Effector CD8-positive, alpha-beta T cell (primary cell): ENCODE measurements around the gene ZNF322.
"Not testable (repeated sequence)": the region's sequence is repeated elsewhere in the genome, so short reads cannot be mapped to it uniquely, and the experiment has no call there.

ENCODE experiments used
- DNase-seq: peaks from one replicate; lab custom pipeline; 2025; lab: John Stamatoyannopoulos, UW
- total RNA-seq, 4 experiments: gene quantifications; one replicate each; lab custom pipeline; 2026; lab: John Stamatoyannopoulos, UW

The ZNF322 gene
- total RNA-seq = 10.9 to 16.1 (median 13.1) reads per million in 4 experiments

- peak; percentile 85 for DNase-seq
These were observed at the start of gene ZNF322 for GRCh38 chr6:26659042-26659999. Gene ZNF322 (minus strand): TSS chr6:26659746. CDS start chr6:26638553, 21,193 bp downstream.

- not testable (repeated sequence) for DNase-seq
These were observed 46.2 kb upstream of the ZNF322 start for GRCh38 chr6:26705780-26706179.

GRCh38 chr6:26705352-26705751 is 45.8 kb upstream of the ZNF322 start:
- not testable (repeated sequence) for DNase-seq

GRCh38 chr6:26701023-26701747 is 41.6 kb upstream of the ZNF322 start:
- not testable (repeated sequence) for DNase-seq

- DNase-seq = not testable (repeated sequence)
These were observed 38.0 kb upstream of the ZNF322 start for GRCh38 chr6:26697496-26697895.

GRCh38 chr6:26689324-26689947 is 29.9 kb upstream of the ZNF322 start:
- not testable (repeated sequence) for DNase-seq

- not testable (repeated sequence) for DNase-seq
These were observed 23.0 kb upstream of the ZNF322 start for GRCh38 chr6:26682435-26683042.

- not testable (repeated sequence) for DNase-seq
These were observed 13.7 kb upstream of the ZNF322 start for GRCh38 chr6:26673287-26673686.

GRCh38 chr6:26670558-26670957 is 11.0 kb upstream of the ZNF322 start:
- not testable (repeated sequence) for DNase-seq

GRCh38 chr6:26670003-26670402 is 10.5 kb upstream of the ZNF322 start:
- DNase-seq = not testable (repeated sequence)

- no peak for DNase-seq
These were observed 435 bp upstream of the ZNF322 start for GRCh38 chr6:26660000-26660361.

GRCh38 chr6:26657256-26657655 is 2.3 kb downstream of the ZNF322 start:
- no peak for DNase-seq

- DNase-seq = no peak
These were observed 6.5 kb downstream of the ZNF322 start for GRCh38 chr6:26653007-26653406.

GRCh38 chr6:26651133-26651781 is 8.3 kb downstream of the ZNF322 start:
- DNase-seq = no peak

- no peak for DNase-seq
These were observed 13.5 kb downstream of the ZNF322 start for GRCh38 chr6:26646074-26646473.

- DNase-seq = no peak
These were observed 18.7 kb downstream of the ZNF322 start for GRCh38 chr6:26640806-26641205.

GRCh38 chr6:26629359-26629758 is 30.2 kb downstream of the ZNF322 start:
- no peak for DNase-seq

- DNase-seq = no peak
These were observed 31.7 kb downstream of the ZNF322 start for GRCh38 chr6:26627843-26628242.

- no peak for DNase-seq
These were observed 35.0 kb downstream of the ZNF322 start for GRCh38 chr6:26624557-26624956.

GRCh38 chr6:26623339-26623859 is 36.1 kb downstream of the ZNF322 start:
- DNase-seq = no peak
